K562 (cell line): ENCODE data around the gene ATXN3L.

ENCODE experiments used
- ELF1 ChIP-seq: fragments of 200-800 bp; sonication (Bioruptor generic); IDR thresholded peaks from 2 replicates; pipeline ENCODE4 v1.6.1; 2016; ENCODE audit warnings: missing genetic modification characterization, missing compliant biosample characterization
- EZH2 ChIP-seq: IDR thresholded peaks from 2 replicates; pipeline ENCODE4 v1.6.1; 2012; ENCODE audit warnings: low read depth, mild to moderate bottlenecking, inconsistent platforms, low read length, borderline replicate concordance
- NFE2L1 ChIP-seq: fragments of 450-650 bp; IDR thresholded peaks from 2 replicates; pipeline ENCODE4 v1.6.1; 2016; ENCODE audit warnings: missing genetic modification characterization, low read depth, mild to moderate bottlenecking, missing compliant biosample characterization, moderate library complexity, borderline replicate concordance
- NRF1 ChIP-seq, 2 experiments: fragments of 450-650 bp; IDR thresholded peaks in 1 of 2; conservative IDR thresholded peaks in 1 of 2; 2 replicates each; pipeline ENCODE4 v1.6.1; 2014; ENCODE audit warnings: mild to moderate bottlenecking in 2 of 2
- RFX5 ChIP-seq: IDR thresholded peaks from 2 replicates; pipeline ENCODE4 v1.6.1; 2011; ENCODE audit warnings: low read depth, mild to moderate bottlenecking, improper control_type of control experiment, low read length
- SP1 ChIP-seq: sonication (generic); formaldehyde crosslinking; IDR thresholded peaks from 2 replicates; pipeline ENCODE4 v1.8.1; 2022; ENCODE audit warnings: mild to moderate bottlenecking, missing genetic modification reagents
- UBTF ChIP-seq, 2 experiments: IDR thresholded peaks; 2 replicates each; pipeline ENCODE4 v1.6.1; 2012; ENCODE audit warnings: improper control_type of control experiment in 2 of 2, low read depth in 2 of 2, low read length in 2 of 2, borderline replicate concordance in 1 of 2
- USF1 ChIP-seq: sonication (generic); formaldehyde crosslinking; IDR thresholded peaks from 2 replicates; pipeline ENCODE4 v1.9.0; 2022; ENCODE audit warnings: mild to moderate bottlenecking, missing genetic modification reagents
- ZC3H4 ChIP-seq: sonication (generic); formaldehyde crosslinking; IDR thresholded peaks from 2 replicates; pipeline ENCODE4 v1.9.0; 2021; ENCODE audit warnings: missing genetic modification reagents, borderline replicate concordance
- ZNF311 ChIP-seq: fragments of 250-450 bp; sonication (Bioruptor Pico); IDR thresholded peaks from 2 replicates; pipeline ENCODE4 v1.4.0; 2020; ENCODE audit warnings: mild to moderate bottlenecking, moderate library complexity
- ZNF589 ChIP-seq: fragments of 200-800 bp; sonication (Bioruptor generic); IDR thresholded peaks from 2 replicates; pipeline ENCODE4 v1.6.1; 2016; ENCODE audit warnings: low read depth, missing genetic modification characterization, missing compliant biosample characterization

- TF ChIP-seq ELF1 (tag) = no peak
- no peak for TF ChIP-seq ZC3H4
- no peak for TF ChIP-seq SP1 (CRISPR knock-in tag)
- no peak for TF ChIP-seq USF1 (CRISPR knock-in tag)
- no peak for TF ChIP-seq EZH2
- TF ChIP-seq ZNF311 (CRISPR knock-in tag) = no peak
- TF ChIP-seq RFX5 = no peak
- TF ChIP-seq NRF1 (conservative IDR thresholded peaks at IDR 0.05 in 1 of 2, IDR thresholded peaks at IDR 0.05 in 1 of 2) = no peak
- no peak for TF ChIP-seq ZNF589 (CRISPR knock-in tag)
- no peak for TF ChIP-seq UBTF (IDR thresholded peaks at IDR 0.05; ENCODE audit: borderline replicate concordance in 1 of 2, low read depth in 2 of 2, low read length in 2 of 2)
- no peak for TF ChIP-seq NFE2L1 (tag)
Observed at GRCh38 chrX:13340182-13340791, 20.4 kb upstream of the ATXN3L start.
